Natural killer cell (primary cell): ENCODE results near the gene GZMM. TPM values are rescaled to one million over a fixed set of nuclear protein-coding genes. Genes with fewer than 3 reads are reported as not detected.

Experiments used
- ATAC-seq, 3 donors: fragments of 150-1000 bp in 2 of 3; fragments of 200-7000 bp in 1 of 3; cut with Tn5 transposase; 1 replicate in 1 of 3; 2 replicates in 2 of 3; pipeline ENCODE4 v1.10.0; 2021; ENCODE audit warnings: mild to moderate bottlenecking in 2 of 3, moderate library complexity in 2 of 3
- DNase-seq, 2 donors: peaks; one replicate each; pipeline versions ENCODE4 v3.0.0 to v3.0.0-alpha.2; 2013 to 2021; ENCODE audit warnings: mixed read lengths in 1 of 2
- H3K27ac ChIP-seq: one replicate; pipeline ENCODE4 v1.5.1; 2013; ENCODE audit warnings: mild to moderate bottlenecking, low read length
- H3K27me3 ChIP-seq: one replicate; pipeline ENCODE4 v1.6.1; 2013; ENCODE audit warnings: low read length; ENCODE audit not compliant: control insufficient read depth, insufficient read depth
- H3K36me3 ChIP-seq: one replicate; pipeline ENCODE4 v1.6.1; 2013; ENCODE audit warnings: low read length; ENCODE audit not compliant: control insufficient read depth, insufficient read depth
- H3K4me1 ChIP-seq: one replicate; pipeline ENCODE4 v1.6.1; 2013; ENCODE audit warnings: low read length; ENCODE audit not compliant: control insufficient read depth, insufficient read depth
- H3K4me3 ChIP-seq: one replicate; pipeline ENCODE4 v1.5.1; 2013; ENCODE audit warnings: low read length
- H3K9me3 ChIP-seq: one replicate; pipeline ENCODE4 v1.6.1; 2013; ENCODE audit warnings: low read length; ENCODE audit not compliant: control insufficient read depth, insufficient read depth
- H3K27ac Mint-ChIP-seq, 2 donors: one replicate each; pipeline ENCODE4 v1.8.0; 2022; ENCODE audit warnings: mild to moderate bottlenecking in 2 of 2, mixed read lengths in 2 of 2, moderate library complexity in 1 of 2
- H3K27me3 Mint-ChIP-seq, 2 donors: one replicate each; pipeline ENCODE4 v1.8.0; 2022; ENCODE audit warnings: low read depth in 2 of 2, mixed read lengths in 2 of 2
- H3K36me3 Mint-ChIP-seq: one replicate; pipeline ENCODE4 v1.8.0; 2022; ENCODE audit warnings: mixed read lengths
- H3K4me1 Mint-ChIP-seq, 2 donors: one replicate each; pipeline ENCODE4 v1.8.0; 2022; ENCODE audit warnings: mixed read lengths in 2 of 2
- H3K4me3 Mint-ChIP-seq: one replicate; pipeline ENCODE4 v1.8.0; 2022; ENCODE audit warnings: mild to moderate bottlenecking, moderate library complexity, mixed read lengths
- H3K9me3 Mint-ChIP-seq, 2 donors: one replicate each; pipeline ENCODE4 v1.8.0; 2022; ENCODE audit warnings: mixed read lengths in 2 of 2
- WGBS: methylation state at CpG from one replicate; pipeline ENCODE4 v1.1.7; 2013; ENCODE audit warnings: missing lambda C conversion rate; ENCODE audit not compliant: insufficient coverage; 5-methylcytosine and 5-hydroxymethylcytosine counted together
- intact Hi-C: fragments of 100-400 bp; cut with micrococcal nuclease; formaldehyde crosslinking; loops from one replicate; pipeline ENCODE4 v1.14.2; 2022
- total RNA-seq, 4 donors: library from RNA; stranded (reverse); fragments of 120-200 nt in 1 of 4; gene quantifications; one replicate each; pipeline versions ENCODE4 v1.2.3 to v1.2.4, GENCODE V29; 2013 to 2022
- TF ChIP-seq, protein P1 (sequence below): fragments of 200-600 bp; IDR thresholded peaks from one replicate; pipeline ENCODE4 v1.8.0; 2022; ENCODE audit warnings: antibody characterized with exemption

GZMM gene
- total RNA-seq, 3 donors from 2014 or later (not counting 1 experiment from before 2014, with no cell fraction given), result 186 to 286 (median 253) TPM

DNA sequence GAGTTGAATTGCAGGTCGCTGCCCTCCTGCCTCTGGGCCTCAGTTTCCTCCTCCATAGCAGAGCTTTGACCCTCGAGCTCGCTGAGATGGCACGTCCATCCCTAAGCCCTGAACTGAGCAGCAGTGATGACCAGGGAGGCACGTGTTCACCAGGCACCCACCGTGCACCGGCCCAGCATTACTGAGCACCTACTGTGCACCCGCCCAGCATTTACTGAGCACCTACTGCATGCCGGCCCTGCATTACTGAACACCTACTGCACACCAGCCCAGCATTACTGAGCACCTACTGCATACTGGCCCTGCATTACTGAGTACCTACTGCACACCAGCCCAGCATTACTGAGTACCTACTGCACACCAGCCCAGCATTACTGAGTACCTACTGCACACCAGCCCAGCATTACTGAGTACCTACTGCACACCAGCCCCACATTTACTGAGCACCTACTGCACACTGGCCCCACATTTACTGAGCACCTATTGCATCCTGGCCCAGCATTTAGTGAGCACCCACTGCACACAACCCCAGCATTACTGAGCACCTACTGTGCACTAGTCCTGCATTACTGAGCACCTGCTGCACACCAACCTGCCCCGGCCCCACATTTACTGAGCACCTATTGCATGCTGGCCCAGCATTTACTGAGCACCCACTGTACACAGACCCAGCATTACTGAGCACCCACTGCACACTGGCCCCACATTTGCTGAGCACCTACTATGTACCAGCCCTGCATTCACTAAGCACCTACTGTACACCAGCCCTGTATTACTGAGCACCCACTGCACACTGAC, 30.3 kb upstream of the GZMM start:
- WGBS, result 93% methylated on average over 10 of the region's 10 CpGs
- Mint-ChIP-seq H3K27ac (peak overlapping the region in 1 of 2 donors; percentile 17), H3K4me3 (no peak overlapping the region), H3K27me3 (no peaks in the 10 kb centered on the region), H3K4me1 (peaks cover 22 to 41% of the 10 kb centered on the region in 2 donors), H3K9me3 (no peaks in the 10 kb centered on the region), H3K36me3 (no peaks in the 10 kb centered on the region)
- Histone ChIP-seq H3K27ac (peak overlapping the region; percentile 98), H3K4me1 (peaks cover 44% of the 10 kb centered on the region), H3K9me3 (no peaks in the 10 kb centered on the region), H3K36me3 (no peaks in the 10 kb centered on the region), H3K27me3 (no peaks in the 10 kb centered on the region), H3K4me3 (no peak overlapping the region)
- intact Hi-C loops, result loop anchor here (5.0 kb wide), 1 partner anchor 149 kb away; the partner anchor contains the start of gene RNF126
- DNase-seq (no peak), ATAC-seq (no peak)
- TF ChIP-seq, protein P1, sequence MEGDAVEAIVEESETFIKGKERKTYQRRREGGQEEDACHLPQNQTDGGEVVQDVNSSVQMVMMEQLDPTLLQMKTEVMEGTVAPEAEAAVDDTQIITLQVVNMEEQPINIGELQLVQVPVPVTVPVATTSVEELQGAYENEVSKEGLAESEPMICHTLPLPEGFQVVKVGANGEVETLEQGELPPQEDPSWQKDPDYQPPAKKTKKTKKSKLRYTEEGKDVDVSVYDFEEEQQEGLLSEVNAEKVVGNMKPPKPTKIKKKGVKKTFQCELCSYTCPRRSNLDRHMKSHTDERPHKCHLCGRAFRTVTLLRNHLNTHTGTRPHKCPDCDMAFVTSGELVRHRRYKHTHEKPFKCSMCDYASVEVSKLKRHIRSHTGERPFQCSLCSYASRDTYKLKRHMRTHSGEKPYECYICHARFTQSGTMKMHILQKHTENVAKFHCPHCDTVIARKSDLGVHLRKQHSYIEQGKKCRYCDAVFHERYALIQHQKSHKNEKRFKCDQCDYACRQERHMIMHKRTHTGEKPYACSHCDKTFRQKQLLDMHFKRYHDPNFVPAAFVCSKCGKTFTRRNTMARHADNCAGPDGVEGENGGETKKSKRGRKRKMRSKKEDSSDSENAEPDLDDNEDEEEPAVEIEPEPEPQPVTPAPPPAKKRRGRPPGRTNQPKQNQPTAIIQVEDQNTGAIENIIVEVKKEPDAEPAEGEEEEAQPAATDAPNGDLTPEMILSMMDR, result no peak

DNA sequence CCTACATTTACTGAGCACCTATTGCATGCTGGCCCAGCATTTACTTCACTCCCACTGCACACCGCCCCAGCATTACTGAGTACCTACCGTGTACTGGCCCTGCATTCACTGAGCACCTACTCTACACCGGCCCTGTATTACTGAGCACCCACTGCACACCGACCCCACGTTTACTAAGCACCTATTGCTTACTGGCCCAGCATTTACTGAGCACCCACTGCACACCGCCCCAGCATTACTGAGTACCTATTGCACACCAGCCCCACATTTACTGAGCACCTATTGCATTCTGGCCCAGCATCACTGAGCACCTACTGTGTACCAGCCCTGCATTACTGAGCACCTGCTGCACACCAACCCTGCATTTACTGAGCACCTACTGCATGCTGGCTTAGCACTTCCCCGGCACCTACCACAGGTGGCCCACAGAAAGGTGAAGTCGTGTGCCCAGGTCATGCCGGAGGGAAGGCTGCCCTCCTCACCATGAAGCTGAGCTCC, 29.6 kb upstream of the GZMM start:
- no peaks in the 10 kb centered on the region for H3K36me3 ChIP-seq
- WGBS, result 96% methylated on average over 9 of the region's 9 CpGs

DNA sequence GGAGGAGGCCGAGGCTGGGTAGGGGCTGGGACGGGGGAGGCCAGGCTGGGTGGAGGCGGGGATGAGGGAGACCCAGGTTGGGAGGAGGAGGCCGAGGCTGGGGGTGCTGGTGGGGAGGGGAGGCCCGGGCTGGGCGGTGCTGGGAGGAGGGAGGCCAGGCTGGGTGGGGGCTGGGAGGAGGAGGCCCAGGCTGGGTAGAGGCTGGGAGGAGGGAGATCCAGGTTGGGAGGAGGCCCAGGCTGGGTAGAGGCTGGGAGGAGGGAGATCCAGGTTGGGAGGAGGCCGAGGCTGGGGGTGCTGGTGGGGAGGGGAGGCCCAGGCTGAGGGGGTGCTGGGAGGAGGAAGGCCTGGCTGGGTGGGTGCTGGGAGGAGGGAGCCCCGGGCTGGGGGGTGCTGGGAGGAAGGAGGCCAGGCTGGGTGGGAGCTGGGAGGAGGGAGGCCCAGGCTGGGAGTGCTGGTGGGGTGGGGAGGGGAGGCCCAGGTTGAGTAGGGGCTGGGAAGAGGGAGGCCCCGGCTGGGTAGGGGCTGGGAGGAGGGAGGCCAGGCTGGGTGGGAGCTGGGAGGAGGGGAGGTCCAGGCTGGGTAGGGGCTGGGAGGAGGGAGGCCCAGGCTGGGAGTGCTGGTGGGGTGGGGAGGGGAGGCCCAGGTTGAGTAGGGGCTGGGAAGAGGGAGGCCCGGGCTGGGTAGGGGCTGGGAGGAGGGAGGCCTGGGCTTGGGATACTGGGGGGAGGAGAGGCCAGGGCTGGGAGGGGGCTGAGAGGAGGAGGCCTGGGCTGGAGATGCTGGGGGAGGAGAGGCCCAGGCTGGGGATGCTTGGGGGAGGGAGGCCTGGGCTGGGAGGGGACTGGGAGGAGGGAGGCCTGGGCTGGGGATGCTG, 25.9 kb upstream of the GZMM start:
- TF ChIP-seq, protein P1, result no peak
- Histone ChIP-seq H3K36me3 (no peaks in the 10 kb centered on the region), H3K27me3 (no peaks in the 10 kb centered on the region), H3K9me3 (no peaks in the 10 kb centered on the region), H3K4me1 (peaks cover 3% of the 10 kb centered on the region), H3K4me3 (no peak overlapping the region), H3K27ac (no peak overlapping the region)
- H3K4me1 Mint-ChIP-seq, result peaks cover 4 to 18% of the 10 kb centered on the region in 2 donors
- ATAC-seq (peak in 1 of 3 donors; percentile 25), DNase-seq (no peak)
- H3K27me3 Mint-ChIP-seq, result no peaks in the 10 kb centered on the region
- H3K4me3 Mint-ChIP-seq, result no peak overlapping the region
- no peaks in the 10 kb centered on the region for H3K36me3 Mint-ChIP-seq
- H3K9me3 Mint-ChIP-seq, result no peaks in the 10 kb centered on the region
- H3K27ac Mint-ChIP-seq, result no peak overlapping the region
- 81% methylated on average over 10 of the region's 10 CpGs for WGBS
- intact Hi-C loops, result no loop called here

More for the DNA sequence above, 29.6 kb upstream of the GZMM start:
- Histone ChIP-seq H3K9me3 (no peaks in the 10 kb centered on the region), H3K27ac (no peak overlapping the region), H3K4me3 (no peak overlapping the region), H3K4me1 (peaks cover 38% of the 10 kb centered on the region), H3K27me3 (no peaks in the 10 kb centered on the region)
- intact Hi-C loops, result loop anchor here (5.0 kb wide), 1 partner anchor 148 kb away; the partner anchor contains the start of gene RNF126
- DNase-seq (no peak), ATAC-seq (no peak)
- TF ChIP-seq, protein P1, result no peak
- no peaks in the 10 kb centered on the region for H3K9me3 Mint-ChIP-seq
- peak overlapping the region in 1 of 2 donors; percentile 17 for H3K27ac Mint-ChIP-seq
- no peaks in the 10 kb centered on the region for H3K27me3 Mint-ChIP-seq
- H3K4me3 Mint-ChIP-seq, result peak overlapping the region; percentile 29
- peaks cover 22 to 35% of the 10 kb centered on the region in 2 donors for H3K4me1 Mint-ChIP-seq
- no peaks in the 10 kb centered on the region for H3K36me3 Mint-ChIP-seq
